ENCODE measurements around the gene OBSCN. TPM values are rescaled to one million over a fixed set of nuclear protein-coding genes. Genes with fewer than 3 reads are reported as not detected.

The OBSCN gene
- total and polyA plus RNA-seq, 2 experiments from 2014 or later, result 1.1 to 5.2 TPM

DNA sequence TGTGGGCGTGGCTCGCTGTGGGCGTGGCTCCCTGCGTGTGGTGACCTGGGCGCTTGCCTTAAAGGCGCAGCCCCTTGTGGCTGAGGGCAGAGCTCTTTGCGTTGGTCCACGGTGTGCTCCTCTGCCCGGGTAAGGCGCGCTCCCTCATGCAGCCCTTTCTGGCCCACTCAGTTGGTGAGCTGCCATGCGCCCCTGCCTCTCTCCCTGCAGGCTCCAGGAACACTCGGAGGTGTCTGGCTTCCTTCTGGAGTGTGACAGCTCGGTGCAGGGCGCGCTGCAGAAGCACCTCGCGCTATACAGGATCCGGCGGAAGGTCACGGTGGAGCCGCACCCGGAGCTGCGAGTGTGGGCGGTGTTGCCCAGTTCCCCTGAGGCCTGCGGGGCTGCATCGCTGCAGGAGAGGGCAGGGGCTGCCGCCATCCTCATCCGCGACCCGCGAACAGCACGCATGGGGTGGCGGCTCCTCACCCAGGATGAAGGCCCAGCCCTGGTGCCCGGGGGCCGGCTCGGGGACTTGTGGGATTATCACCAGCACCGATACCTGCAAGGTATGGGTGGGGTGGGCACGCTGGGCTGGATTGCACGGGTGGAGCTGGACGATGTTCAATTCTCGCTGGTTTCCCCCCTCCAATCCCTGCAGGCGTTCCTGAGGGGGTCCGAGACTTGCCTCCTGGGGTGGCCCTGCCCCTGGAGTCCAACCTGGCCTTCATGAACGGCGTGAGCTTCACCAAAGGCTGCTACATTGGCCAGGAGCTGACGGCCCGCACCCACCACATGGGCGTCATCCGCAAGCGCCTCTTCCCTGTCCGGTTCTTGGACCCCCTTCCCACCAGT lies 33.1 kb upstream of the OBSCN start:
- no peak overlapping the region for H3K27ac ChIP-seq
- H3K9ac ChIP-seq, result no peak overlapping the region
- H3K9me3 ChIP-seq (ENCODE audit: low read depth), result no peaks in the 10 kb centered on the region
- no peaks in the 10 kb centered on the region for H4K20me1 ChIP-seq (ENCODE audit: insufficient read depth)
- H3K36me3 ChIP-seq (ENCODE audit: low read depth), result no peaks in the 10 kb centered on the region
- DNase-seq, result peak; percentile 21
- H3K79me2 ChIP-seq (ENCODE audit: insufficient read depth), result peaks cover 21% of the 10 kb centered on the region; the same call in 1 of the 2 replicates
- no peak for TF ChIP-seq EZH2phosphoT487 (IDR thresholded peaks at IDR 0.05; ENCODE audit: insufficient read depth, low read depth)
- no peak for TF ChIP-seq EZH2 (IDR thresholded peaks at IDR 0.05; ENCODE audit: insufficient read depth, poor library complexity, severe bottlenecking)
- no peak overlapping the region for H3K4me2 ChIP-seq (ENCODE audit: unreplicated experiment)
- H3K4me3 ChIP-seq, result no peak overlapping the region
- no peaks in the 10 kb centered on the region for H3F3A ChIP-seq (ENCODE audit: insufficient read depth)
- H3K4me1 ChIP-seq (ENCODE audit: insufficient read depth), result no peaks in the 10 kb centered on the region
- H3K9me2 ChIP-seq (ENCODE audit: insufficient read depth), result no peaks in the 10 kb centered on the region
- H3K27me3 ChIP-seq (replicated peaks; ENCODE audit: insufficient read depth), result no peaks in the 10 kb centered on the region
- WGBS, 2 experiments (ENCODE audit: low coverage in 1 of 2, low lambda C conversion rate in 2 of 2, missing lambda C conversion rate in 2 of 2), result 90 to 98% methylated on average over 44 to 45 of the region's 52 CpGs
- in situ Hi-C loops (cut with MboI), result no loop called here
- H2AFZ ChIP-seq, result no peak overlapping the region

- H4K20me1 ChIP-seq (ENCODE audit: insufficient read depth), result no peaks in the 10 kb centered on the region
- H3F3A ChIP-seq (ENCODE audit: insufficient read depth), result no peaks in the 10 kb centered on the region
- H3K9me3 ChIP-seq (ENCODE audit: low read depth), result no peaks in the 10 kb centered on the region
- H3K9me2 ChIP-seq (ENCODE audit: insufficient read depth), result no peaks in the 10 kb centered on the region
- H3K27ac ChIP-seq, result no peak overlapping the region
- no peak for DNase-seq
- no peaks in the 10 kb centered on the region for H3K4me1 ChIP-seq (ENCODE audit: insufficient read depth)
- no peaks in the 10 kb centered on the region for H3K36me3 ChIP-seq (ENCODE audit: low read depth)
- no peaks in the 10 kb centered on the region for H3K27me3 ChIP-seq (replicated peaks; ENCODE audit: insufficient read depth)
- no peak overlapping the region for H2AFZ ChIP-seq
- in situ Hi-C loops (cut with MboI), result no loop called here
- 82 to 88% methylated on average over 17 of the region's 18 CpGs for WGBS, 2 experiments (ENCODE audit: low coverage in 1 of 2, low lambda C conversion rate in 2 of 2, missing lambda C conversion rate in 2 of 2)
- TF ChIP-seq EZH2phosphoT487 (IDR thresholded peaks at IDR 0.05; ENCODE audit: insufficient read depth, low read depth) (no peak), EZH2 (IDR thresholded peaks at IDR 0.05; ENCODE audit: insufficient read depth, poor library complexity, severe bottlenecking) (no peak)
- no peak overlapping the region for H3K4me2 ChIP-seq (ENCODE audit: unreplicated experiment)
- 0 out of 2 replicates have a peak, but pooled peaks cover 14% of the 10 kb centered on the region for H3K79me2 ChIP-seq (ENCODE audit: insufficient read depth)
- H3K9ac ChIP-seq, result no peak overlapping the region
- no peak overlapping the region for H3K4me3 ChIP-seq
These were observed 32.4 kb upstream of the OBSCN start for GRCh38 chr1:228175316-228176023.

DNA sequence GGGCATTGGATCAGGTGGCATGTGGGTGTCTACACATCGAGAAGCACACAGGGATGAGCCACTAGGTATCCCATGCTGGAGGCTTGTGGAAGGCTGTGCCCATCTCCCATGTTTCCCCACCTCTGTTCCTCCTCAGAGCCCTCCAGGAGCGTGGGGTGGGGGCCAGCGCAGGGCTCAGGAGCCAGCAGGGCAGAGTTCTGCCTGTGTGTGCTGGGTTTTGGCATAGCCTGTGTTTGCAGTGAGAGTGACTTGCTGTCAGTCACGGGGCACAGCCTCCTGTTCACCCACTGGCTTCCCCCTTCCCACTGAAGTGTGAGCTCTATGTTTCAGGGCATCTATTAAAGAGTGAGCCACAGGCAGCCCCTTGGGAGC lies 31.8 kb upstream of the OBSCN start:
- H3K9me3 ChIP-seq (ENCODE audit: low read depth), result no peaks in the 10 kb centered on the region

DNA sequence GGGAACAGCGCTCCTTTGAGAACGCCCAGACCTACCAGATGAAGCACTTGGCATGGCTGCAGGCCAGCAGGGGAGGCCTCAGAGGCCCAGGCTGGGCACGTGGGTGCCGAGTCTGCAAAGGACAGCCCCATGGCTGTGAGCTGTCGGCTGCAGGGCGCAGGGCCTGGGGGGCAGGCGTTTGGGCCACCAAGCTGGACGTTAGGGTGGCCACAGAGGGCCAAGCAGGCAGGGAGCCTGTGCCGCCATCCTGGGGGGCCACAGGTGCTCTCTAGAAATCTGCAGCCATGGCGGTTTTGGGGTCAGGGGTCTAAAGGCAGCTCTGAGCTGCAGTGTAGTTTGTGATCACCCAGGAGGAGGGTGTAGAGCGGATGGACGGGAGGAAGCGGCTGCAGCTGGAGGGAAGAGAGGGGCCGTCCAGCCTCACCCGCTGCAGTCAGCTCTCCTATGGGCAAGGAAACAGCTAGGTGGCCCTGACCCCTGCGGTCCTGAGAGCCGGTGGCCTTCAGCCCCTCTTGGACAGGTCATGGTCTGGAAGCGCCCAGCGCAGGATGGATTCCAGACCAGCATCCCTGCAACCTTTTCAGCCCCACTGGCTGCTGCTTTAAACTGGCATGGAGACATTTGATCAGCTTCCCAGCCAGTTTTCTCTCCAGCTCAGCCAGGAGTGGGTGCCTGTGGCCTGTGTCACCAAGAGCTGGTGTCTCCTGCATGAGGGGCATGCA lies 31.2 kb upstream of the OBSCN start:
- Histone ChIP-seq H4K20me1 (ENCODE audit: insufficient read depth) (no peaks in the 10 kb centered on the region), H3K27ac (no peak overlapping the region), H3K4me3 (no peak overlapping the region), H3F3A (ENCODE audit: insufficient read depth) (no peaks in the 10 kb centered on the region), H3K27me3 (replicated peaks; ENCODE audit: insufficient read depth) (no peaks in the 10 kb centered on the region), H3K4me2 (ENCODE audit: unreplicated experiment) (no peak overlapping the region), H3K36me3 (ENCODE audit: low read depth) (no peaks in the 10 kb centered on the region), H3K4me1 (ENCODE audit: insufficient read depth) (no peaks in the 10 kb centered on the region), H2AFZ (no peak overlapping the region), H3K9ac (no peak overlapping the region), H3K9me2 (ENCODE audit: insufficient read depth) (no peaks in the 10 kb centered on the region), H3K79me2 (ENCODE audit: insufficient read depth) (0 out of 2 replicates have a peak, but pooled peaks cover 11% of the 10 kb centered on the region), H3K9me3 (ENCODE audit: low read depth) (no peaks in the 10 kb centered on the region)
- in situ Hi-C loops (cut with MboI), result no loop called here
- TF ChIP-seq EZH2phosphoT487 (IDR thresholded peaks at IDR 0.05; ENCODE audit: insufficient read depth, low read depth), result no peak
- TF ChIP-seq EZH2 (IDR thresholded peaks at IDR 0.05; ENCODE audit: insufficient read depth, poor library complexity, severe bottlenecking), result no peak
- WGBS, 2 experiments (ENCODE audit: low coverage in 1 of 2, low lambda C conversion rate in 2 of 2, missing lambda C conversion rate in 2 of 2), result 90% methylated on average over 17 to 19 of the region's 19 CpGs
- no peak for DNase-seq

More for the DNA sequence above, 31.8 kb upstream of the OBSCN start:
- 0 out of 2 replicates have a peak, but pooled peaks cover 11% of the 10 kb centered on the region for H3K79me2 ChIP-seq (ENCODE audit: insufficient read depth)
- no peak overlapping the region for H3K27ac ChIP-seq
- in situ Hi-C loops (cut with MboI), result no loop called here
- no peak for DNase-seq
- H3F3A ChIP-seq (ENCODE audit: insufficient read depth), result no peaks in the 10 kb centered on the region
- H3K4me3 ChIP-seq, result no peak overlapping the region
- H4K20me1 ChIP-seq (ENCODE audit: insufficient read depth), result no peaks in the 10 kb centered on the region
- no peak overlapping the region for H2AFZ ChIP-seq
- H3K4me1 ChIP-seq (ENCODE audit: insufficient read depth), result no peaks in the 10 kb centered on the region
- no peak overlapping the region for H3K4me2 ChIP-seq (ENCODE audit: unreplicated experiment)
- no peaks in the 10 kb centered on the region for H3K36me3 ChIP-seq (ENCODE audit: low read depth)
- 91 to 95% methylated on average over 4 of the region's 4 CpGs for WGBS, 2 experiments (ENCODE audit: low coverage in 1 of 2, low lambda C conversion rate in 2 of 2, missing lambda C conversion rate in 2 of 2)
- H3K27me3 ChIP-seq (replicated peaks; ENCODE audit: insufficient read depth), result no peaks in the 10 kb centered on the region
- no peak overlapping the region for H3K9ac ChIP-seq
- TF ChIP-seq EZH2 (IDR thresholded peaks at IDR 0.05; ENCODE audit: insufficient read depth, poor library complexity, severe bottlenecking) (no peak), EZH2phosphoT487 (IDR thresholded peaks at IDR 0.05; ENCODE audit: insufficient read depth, low read depth) (no peak)
- no peaks in the 10 kb centered on the region for H3K9me2 ChIP-seq (ENCODE audit: insufficient read depth)
